Measurements from ENCODE around the gene SEMA3C. TPM values are rescaled to one million over a fixed set of nuclear protein-coding genes. Genes with fewer than 3 reads are reported as not detected.

SEMA3C gene
- total RNA-seq, 1 donor from 2014 or later: 67.8 TPM

- ATAC-seq (no peak), DNase-seq (ENCODE audit: missing footprints) (no peak)
- intact Hi-C loops (cut with DNase I): no loop called here
These were observed 48.0 kb downstream of the SEMA3C start for GRCh38 chr7:80870813-80871212.

- no peak for ATAC-seq
- intact Hi-C loops (cut with DNase I): no loop called here
These were observed 48.8 kb downstream of the SEMA3C start for GRCh38 chr7:80869821-80870751.

GRCh38 chr7:80869106-80869784 lies 49.6 kb downstream of the SEMA3C start:
- ATAC-seq (no peak), DNase-seq (ENCODE audit: missing footprints) (no peak)
- intact Hi-C loops (cut with DNase I): no loop called here

More at GRCh38 chr7:80869821-80870751, 48.8 kb downstream of the SEMA3C start:
- DNase-seq (ENCODE audit: missing footprints): no peak

GRCh38 chr7:80868566-80868965 lies 50.3 kb downstream of the SEMA3C start:
- intact Hi-C loops (cut with DNase I): no loop called here
- DNase-seq (ENCODE audit: missing footprints) (no peak), ATAC-seq (no peak)

GRCh38 chr7:80860554-80860953 lies 58.3 kb downstream of the SEMA3C start:
- no peak for ATAC-seq
- intact Hi-C loops (cut with DNase I): no loop called here
- no peak for DNase-seq (ENCODE audit: missing footprints)

GRCh38 chr7:80859272-80859970 lies 59.4 kb downstream of the SEMA3C start:
- DNase-seq (ENCODE audit: missing footprints) (no peak), ATAC-seq (peak; percentile 76)
- intact Hi-C loops (cut with DNase I): no loop called here

GRCh38 chr7:80858141-80858903 lies 60.5 kb downstream of the SEMA3C start:
- ATAC-seq: peak; percentile 37
- intact Hi-C loops (cut with DNase I): no loop called here

GRCh38 chr7:80856769-80857168 lies 62.1 kb downstream of the SEMA3C start:
- ATAC-seq: no peak
- intact Hi-C loops (cut with DNase I): no loop called here
- no peak for DNase-seq (ENCODE audit: missing footprints)

More at GRCh38 chr7:80858141-80858903, 60.5 kb downstream of the SEMA3C start:
- DNase-seq (ENCODE audit: missing footprints): no peak

GRCh38 chr7:80851896-80852476 lies 66.9 kb downstream of the SEMA3C start:
- intact Hi-C loops (cut with DNase I): no loop called here
- ATAC-seq (no peak), DNase-seq (ENCODE audit: missing footprints) (no peak)

- intact Hi-C loops (cut with DNase I): no loop called here
- ATAC-seq (no peak), DNase-seq (ENCODE audit: missing footprints) (no peak)
These were observed 70.0 kb downstream of the SEMA3C start for GRCh38 chr7:80848841-80849240.

- DNase-seq (ENCODE audit: missing footprints) (no peak), ATAC-seq (no peak)
- intact Hi-C loops (cut with DNase I): no loop called here
These were observed 71.0 kb downstream of the SEMA3C start for GRCh38 chr7:80847895-80848294.

- ATAC-seq (no peak), DNase-seq (ENCODE audit: missing footprints) (no peak)
- intact Hi-C loops (cut with DNase I): no loop called here
These were observed 71.8 kb downstream of the SEMA3C start for GRCh38 chr7:80847027-80847426.

GRCh38 chr7:80844916-80845315 lies 73.9 kb downstream of the SEMA3C start:
- DNase-seq (ENCODE audit: missing footprints): no peak
- no peak for ATAC-seq
- intact Hi-C loops (cut with DNase I): no loop called here

- no peak for ATAC-seq
- intact Hi-C loops (cut with DNase I): no loop called here
- DNase-seq (ENCODE audit: missing footprints): no peak
These were observed 75.7 kb downstream of the SEMA3C start for GRCh38 chr7:80843018-80843677.

- no peak for DNase-seq (ENCODE audit: missing footprints)
These were observed 76.6 kb downstream of the SEMA3C start for GRCh38 chr7:80842022-80842790.

GRCh38 chr7:80841423-80841955 lies 77.4 kb downstream of the SEMA3C start:
- intact Hi-C loops (cut with DNase I): no loop called here
- ATAC-seq (no peak), DNase-seq (ENCODE audit: missing footprints) (no peak)

More at GRCh38 chr7:80842022-80842790, 76.6 kb downstream of the SEMA3C start:
- no peak for ATAC-seq
- intact Hi-C loops (cut with DNase I): no loop called here

- intact Hi-C loops (cut with DNase I): no loop called here
- ATAC-seq (no peak), DNase-seq (ENCODE audit: missing footprints) (no peak)
These were observed 78.2 kb downstream of the SEMA3C start for GRCh38 chr7:80840681-80841080.
